SJCRH30 (cell line): Measurements from ENCODE around the gene ITGA8. TPM values are rescaled to one million over a fixed set of nuclear protein-coding genes. Genes with fewer than 3 reads are reported as not detected.
"Not testable (repeated sequence)": the region's sequence is repeated elsewhere in the genome, so short reads cannot be mapped to it uniquely, and the experiment has no call there.

Experiments used
- DNase-seq, 2 experiments: peaks; one replicate each; pipeline ENCODE4 v3.0.0-alpha.2; 2015 to 2020
- H3K27ac ChIP-seq: fragments of 250-450 bp; sonication (Bioruptor Pico); 2 replicates; pipeline ENCODE4 v1.5.1; 2020; ENCODE audit warnings: mild to moderate bottlenecking, moderate library complexity
- H3K27me3 ChIP-seq: fragments of 250-450 bp; sonication (Bioruptor Pico); 2 replicates; pipeline ENCODE4 v1.5.1; 2020; ENCODE audit warnings: mild to moderate bottlenecking, moderate library complexity
- H3K36me3 ChIP-seq: fragments of 250-450 bp; sonication (Bioruptor Pico); 2 replicates; pipeline ENCODE4 v1.5.1; 2020; ENCODE audit warnings: mild to moderate bottlenecking, moderate library complexity
- H3K4me1 ChIP-seq: fragments of 250-450 bp; sonication (Bioruptor Pico); 2 replicates; pipeline ENCODE4 v1.5.1; 2020; ENCODE audit warnings: mild to moderate bottlenecking, moderate library complexity
- H3K4me3 ChIP-seq: fragments of 250-450 bp; sonication (Bioruptor Pico); 2 replicates; pipeline ENCODE4 v1.5.1; 2020; ENCODE audit warnings: mild to moderate bottlenecking, moderate library complexity
- H3K9me3 ChIP-seq: fragments of 250-450 bp; sonication (Bioruptor Pico); replicated peaks from 2 replicates; pipeline ENCODE4 v1.5.1; 2020; ENCODE audit warnings: mild to moderate bottlenecking, moderate library complexity
- total RNA-seq: library from RNA; depleted of rRNA; stranded (reverse); fragments of >200 nt; shearing (Covaris generic); gene quantifications from 2 replicates; pipeline ENCODE4 v1.2.3, GENCODE V29; 2014

Gene ITGA8
- total RNA-seq, 1 experiment from 2014 or later = not detected

- H3K27ac ChIP-seq = no peak overlapping the region
- no peaks in the 10 kb centered on the region for H3K36me3 ChIP-seq
- no peaks in the 10 kb centered on the region for H3K9me3 ChIP-seq
- no peaks in the 10 kb centered on the region for H3K4me1 ChIP-seq
- H3K27me3 ChIP-seq = no peaks in the 10 kb centered on the region
- DNase-seq = no peak
- H3K4me3 ChIP-seq = no peak overlapping the region
Measured at GRCh38 chr10:15588635-15589508, 130.8 kb downstream of the ITGA8 start.

DNA sequence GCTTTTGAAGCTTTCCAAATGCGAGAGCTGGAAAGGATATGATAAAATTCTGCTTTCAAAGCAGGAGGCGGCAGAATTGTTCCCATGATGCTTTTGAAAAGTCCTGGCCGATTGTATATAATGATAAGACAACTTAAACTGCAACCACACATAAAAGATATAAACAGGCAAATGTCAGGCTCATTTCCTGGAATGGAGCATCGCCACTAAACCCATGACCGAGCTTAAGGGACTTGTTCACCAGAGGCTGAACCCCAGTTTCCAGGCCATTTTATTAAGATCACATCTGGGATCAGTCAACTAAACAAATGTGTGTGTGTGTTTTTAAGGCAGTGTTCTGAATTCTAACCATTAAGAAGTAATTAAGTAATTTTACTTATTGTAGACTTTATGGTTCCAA lies 131.6 kb downstream of the ITGA8 start:
- no peak for DNase-seq
- Histone ChIP-seq H3K36me3 (no peaks in the 10 kb centered on the region), H3K27ac (no peak overlapping the region), H3K4me1 (no peaks in the 10 kb centered on the region), H3K27me3 (no peaks in the 10 kb centered on the region), H3K4me3 (no peak overlapping the region), H3K9me3 (no peaks in the 10 kb centered on the region)

- Histone ChIP-seq H3K36me3 (no peaks in the 10 kb centered on the region), H3K27me3 (no peaks in the 10 kb centered on the region), H3K9me3 (no peaks in the 10 kb centered on the region), H3K4me3 (no peak overlapping the region), H3K4me1 (no peaks in the 10 kb centered on the region), H3K27ac (no peak overlapping the region)
- DNase-seq = no peak
Measured at GRCh38 chr10:15587271-15587670, 132.5 kb downstream of the ITGA8 start.

DNA sequence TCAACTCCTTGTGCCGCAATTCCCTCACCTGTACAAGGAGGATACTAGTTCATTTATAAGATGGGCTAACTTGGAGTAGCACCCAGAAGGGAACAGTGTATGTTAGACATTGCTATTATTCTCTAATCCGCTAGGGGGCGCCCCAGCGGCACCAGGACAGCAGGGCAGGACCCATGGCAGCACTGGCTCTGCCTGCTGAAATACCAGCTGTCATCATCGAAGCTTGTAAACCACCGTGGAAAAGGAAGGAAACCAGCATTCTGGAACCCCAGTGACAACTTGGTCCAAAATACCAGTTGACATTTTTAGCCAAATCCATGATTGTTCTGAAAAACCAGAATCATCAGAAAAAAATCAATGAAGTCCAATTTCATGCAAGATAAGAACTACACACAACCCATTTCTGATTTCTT lies 134.4 kb downstream of the ITGA8 start:
- no peaks in the 10 kb centered on the region for H3K9me3 ChIP-seq
- no peaks in the 10 kb centered on the region for H3K27me3 ChIP-seq
- H3K36me3 ChIP-seq = no peaks in the 10 kb centered on the region
- H3K4me3 ChIP-seq = no peak overlapping the region
- H3K4me1 ChIP-seq = no peaks in the 10 kb centered on the region
- no peak overlapping the region for H3K27ac ChIP-seq
- DNase-seq = peak; percentile 43 to 76

DNA sequence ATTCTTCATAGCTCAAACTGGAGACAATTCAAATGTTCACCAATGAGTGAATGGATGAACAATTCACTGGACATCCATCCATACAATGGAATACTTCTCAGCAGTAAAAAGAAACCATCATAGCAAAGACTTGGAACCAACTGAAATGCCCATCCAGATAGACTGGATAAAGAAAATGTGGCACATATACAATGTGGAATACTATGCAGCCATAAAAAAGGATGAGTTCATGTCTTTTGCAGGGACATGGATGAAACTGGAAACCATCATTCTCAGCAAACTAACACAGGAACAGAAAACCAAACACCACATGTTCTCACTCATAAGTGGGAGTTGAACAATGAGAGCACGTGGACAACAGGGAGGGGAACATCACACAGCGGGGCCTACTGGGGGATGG lies 136.8 kb downstream of the ITGA8 start:
- not testable (repeated sequence) for H3K4me3 ChIP-seq, DNase-seq

DNA sequence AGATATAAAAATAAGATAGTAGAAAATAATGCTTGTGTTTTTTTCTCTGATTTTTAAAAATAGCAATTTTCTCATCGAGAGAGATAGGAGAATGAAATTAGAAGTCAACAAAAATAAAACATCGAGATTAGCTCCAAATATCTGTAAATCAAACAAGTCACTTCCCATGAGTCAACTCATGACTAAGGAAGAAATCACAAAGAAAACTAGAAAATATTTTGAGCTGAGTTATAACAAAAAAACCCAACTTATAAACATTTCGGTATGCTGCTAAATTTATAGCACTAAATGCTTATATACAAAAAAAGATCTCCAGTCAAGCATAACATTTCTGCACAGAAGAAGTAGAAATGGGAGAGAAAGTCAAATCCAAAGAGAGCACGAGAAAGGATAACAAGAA lies 140.1 kb downstream of the ITGA8 start:
- no peak for DNase-seq
- Histone ChIP-seq H3K36me3 (no peaks in the 10 kb centered on the region), H3K27ac (no peak overlapping the region), H3K9me3 (no peaks in the 10 kb centered on the region), H3K4me3 (no peak overlapping the region), H3K4me1 (no peaks in the 10 kb centered on the region), H3K27me3 (no peaks in the 10 kb centered on the region)

More for the DNA sequence above, 136.8 kb downstream of the ITGA8 start:
- not testable (repeated sequence) for H3K27ac ChIP-seq, H3K4me1 ChIP-seq, H3K9me3 ChIP-seq, H3K36me3 ChIP-seq, H3K27me3 ChIP-seq

GRCh38 chr10:15572531-15573045 lies 147.1 kb downstream of the ITGA8 start:
- H3K27ac ChIP-seq = no peak overlapping the region
- no peaks in the 10 kb centered on the region for H3K4me1 ChIP-seq
- no peak for DNase-seq
- no peak overlapping the region for H3K4me3 ChIP-seq
- H3K36me3 ChIP-seq = no peaks in the 10 kb centered on the region
- H3K9me3 ChIP-seq = no peaks in the 10 kb centered on the region
- no peaks in the 10 kb centered on the region for H3K27me3 ChIP-seq

DNA sequence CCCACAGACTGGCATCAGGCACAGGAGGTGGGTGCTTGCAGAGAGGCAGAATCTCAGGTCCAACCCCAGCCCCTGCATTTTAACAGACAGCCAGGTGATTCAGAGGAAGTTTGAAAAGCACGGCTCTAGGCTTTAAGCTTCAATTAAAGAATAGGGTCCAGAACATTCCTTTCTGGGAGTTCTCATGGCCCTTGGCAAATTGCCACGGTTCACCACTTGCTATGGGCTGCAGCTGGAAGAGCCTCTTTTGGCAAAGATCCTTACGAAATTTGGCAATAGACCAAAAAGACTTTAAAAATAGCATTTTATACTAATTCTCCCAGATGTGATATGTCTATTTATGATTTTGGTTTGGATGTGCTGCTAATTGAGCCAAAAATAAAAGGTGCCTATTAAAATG lies 148.1 kb downstream of the ITGA8 start:
- Histone ChIP-seq H3K4me1 (no peaks in the 10 kb centered on the region), H3K27ac (no peak overlapping the region), H3K4me3 (no peak overlapping the region), H3K9me3 (no peaks in the 10 kb centered on the region), H3K36me3 (no peaks in the 10 kb centered on the region), H3K27me3 (no peaks in the 10 kb centered on the region)
- DNase-seq = peak; percentile 47 to 54

- Histone ChIP-seq H3K9me3 (no peaks in the 10 kb centered on the region), H3K27ac (no peak overlapping the region), H3K27me3 (no peaks in the 10 kb centered on the region), H3K36me3 (no peaks in the 10 kb centered on the region), H3K4me1 (no peaks in the 10 kb centered on the region), H3K4me3 (no peak overlapping the region)
- no peak for DNase-seq
Measured at GRCh38 chr10:15570738-15571339, 148.9 kb downstream of the ITGA8 start.

DNA sequence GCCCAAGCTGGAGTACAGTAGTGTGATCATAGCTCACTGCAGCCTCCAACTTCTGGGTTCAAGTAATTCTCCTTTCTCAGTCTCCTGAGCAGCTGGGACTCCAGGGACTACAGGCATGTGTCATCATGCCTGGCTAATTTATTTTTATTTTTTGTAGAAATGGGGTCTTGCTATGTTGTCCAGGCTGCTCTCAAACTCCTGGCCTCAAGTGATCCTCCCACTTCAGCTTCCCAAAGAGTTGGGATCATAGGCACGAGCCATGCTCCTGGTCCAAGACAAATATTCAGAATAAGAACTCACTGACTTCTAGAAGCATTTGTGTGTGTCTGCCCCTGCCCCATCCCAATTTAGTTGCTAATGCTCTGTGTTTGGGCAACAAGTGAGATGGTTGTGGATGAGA lies 151.8 kb downstream of the ITGA8 start:
- H3K9me3 ChIP-seq = no peaks in the 10 kb centered on the region
- no peak for DNase-seq

DNA sequence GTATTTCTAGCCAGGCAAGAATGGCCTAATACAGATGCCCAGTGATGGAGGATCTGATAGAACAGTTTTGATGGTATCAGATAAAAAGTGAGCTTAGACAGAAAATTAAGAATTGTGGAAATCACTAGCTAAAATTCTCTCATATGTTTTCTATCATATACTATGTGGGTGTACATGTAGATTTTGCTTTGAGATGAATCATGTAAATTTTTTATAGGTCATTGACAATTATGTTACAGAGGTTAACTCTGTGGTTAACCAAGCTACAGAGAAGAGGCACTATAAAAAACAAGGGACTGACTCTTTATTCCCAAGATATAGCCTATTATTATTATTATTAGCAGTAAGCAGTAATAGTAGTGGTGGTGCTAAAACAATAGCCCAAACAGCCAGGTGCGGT lies 156.5 kb downstream of the ITGA8 start:
- no peaks in the 10 kb centered on the region for H3K27me3 ChIP-seq
- no peaks in the 10 kb centered on the region for H3K4me1 ChIP-seq
- no peaks in the 10 kb centered on the region for H3K9me3 ChIP-seq
- H3K4me3 ChIP-seq = no peak overlapping the region
- no peaks in the 10 kb centered on the region for H3K36me3 ChIP-seq
- H3K27ac ChIP-seq = no peak overlapping the region
- DNase-seq = no peak

More for the DNA sequence above, 151.8 kb downstream of the ITGA8 start:
- H3K36me3 ChIP-seq = no peaks in the 10 kb centered on the region
- no peak overlapping the region for H3K4me3 ChIP-seq
- no peak overlapping the region for H3K27ac ChIP-seq
- no peaks in the 10 kb centered on the region for H3K27me3 ChIP-seq
- H3K4me1 ChIP-seq = no peaks in the 10 kb centered on the region

DNA sequence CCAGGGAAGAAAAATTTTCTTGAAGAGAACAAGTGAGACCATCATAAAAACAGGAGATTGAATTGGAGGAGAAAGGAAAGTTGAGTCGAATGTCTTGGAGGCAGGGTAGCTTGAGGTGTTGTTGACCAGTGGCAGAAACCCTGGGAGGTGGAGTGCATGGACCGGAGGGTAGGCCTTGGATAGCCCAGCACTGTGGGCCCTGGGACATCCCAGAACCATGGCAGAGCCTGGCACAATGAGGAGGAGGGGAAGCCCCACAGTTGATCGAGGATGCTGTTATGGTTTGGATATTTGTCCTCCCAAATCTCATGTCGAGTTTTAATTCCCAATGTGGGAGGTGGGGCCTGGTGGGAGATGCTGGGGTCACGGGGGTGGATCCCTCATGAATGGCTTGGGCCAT lies 157.1 kb downstream of the ITGA8 start:
- Histone ChIP-seq H3K36me3 (no peaks in the 10 kb centered on the region), H3K4me1 (no peaks in the 10 kb centered on the region), H3K27ac (no peak overlapping the region), H3K4me3 (no peak overlapping the region), H3K27me3 (no peaks in the 10 kb centered on the region), H3K9me3 (no peaks in the 10 kb centered on the region)
- no peak for DNase-seq

DNA sequence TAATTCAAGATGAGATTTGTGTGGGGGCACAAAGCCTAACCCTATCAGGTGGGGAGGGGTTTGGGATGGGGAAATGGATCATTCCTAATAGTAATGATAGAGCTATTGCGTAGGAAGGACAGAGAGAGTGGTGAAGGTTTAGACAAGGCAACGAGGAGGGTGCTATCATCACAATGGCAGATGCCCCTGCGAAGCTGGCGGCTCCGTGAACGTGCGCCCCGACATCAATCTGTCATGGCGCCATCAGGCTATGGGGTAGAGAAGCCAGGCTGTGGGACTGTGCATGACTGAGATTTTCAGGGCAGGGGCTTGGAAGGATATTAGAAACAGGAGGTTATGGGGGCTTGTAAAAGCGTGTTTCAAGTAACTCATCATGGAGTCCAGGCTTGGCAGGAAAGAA lies 157.6 kb downstream of the ITGA8 start:
- no peaks in the 10 kb centered on the region for H3K27me3 ChIP-seq
- H3K9me3 ChIP-seq = no peaks in the 10 kb centered on the region
- no peak overlapping the region for H3K4me3 ChIP-seq
- no peaks in the 10 kb centered on the region for H3K4me1 ChIP-seq
- DNase-seq = no peak
- H3K27ac ChIP-seq = no peak overlapping the region
- no peaks in the 10 kb centered on the region for H3K36me3 ChIP-seq

- Histone ChIP-seq H3K27ac (no peak overlapping the region), H3K4me3 (no peak overlapping the region), H3K27me3 (no peaks in the 10 kb centered on the region), H3K4me1 (no peaks in the 10 kb centered on the region), H3K36me3 (no peaks in the 10 kb centered on the region), H3K9me3 (no peaks in the 10 kb centered on the region)
- DNase-seq = no peak
Measured at GRCh38 chr10:15558136-15558535, 161.6 kb downstream of the ITGA8 start.

DNA sequence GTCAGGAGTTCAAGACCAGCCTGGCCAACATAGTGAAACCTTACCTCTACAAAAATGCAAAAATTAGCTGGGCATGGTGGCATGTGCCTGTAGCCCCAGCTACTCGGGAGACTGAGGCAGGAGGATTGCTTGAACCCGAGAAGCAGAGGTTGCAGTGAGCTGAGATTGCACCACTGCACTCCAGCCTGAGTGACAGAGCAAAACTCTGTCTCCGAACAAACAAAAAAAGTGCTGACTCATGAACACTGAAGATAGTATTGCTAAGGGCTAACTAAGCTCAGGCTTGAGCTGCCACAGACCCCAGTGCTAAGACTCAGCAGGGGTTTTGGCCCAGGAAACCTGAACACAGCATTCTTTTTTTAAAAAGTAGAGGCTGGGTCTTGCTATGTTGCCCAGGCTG lies 162.6 kb downstream of the ITGA8 start:
- not testable (repeated sequence) for H3K4me3 ChIP-seq, H3K27me3 ChIP-seq, H3K9me3 ChIP-seq, H3K4me1 ChIP-seq, H3K36me3 ChIP-seq, DNase-seq, H3K27ac ChIP-seq
